ENCODE measurements around the gene ITGA2B. TPM values are rescaled to one million over a fixed set of nuclear protein-coding genes. Genes with fewer than 3 reads are reported as not detected.
A peak's percentile ranks its signal among the peaks of the same experiment; 100 is the strongest.

Gene ITGA2B
- total and polyA plus RNA-seq, 2 of the 4 experiments (the other 2 are of a cell fraction): under 0.01 to 0.26 TPM

GRCh38 chr17:44354582-44355561, 34.6 kb downstream of the ITGA2B start:
- Histone ChIP-seq H2BK5ac (ENCODE audit: low read depth, low read length, poor library complexity, severe bottlenecking) (no peak overlapping the region), H3K79me1 (ENCODE audit: low read depth in 1 of 2, low read length in 2 of 2) (peaks cover 0 to 6% of the 10 kb centered on the region in 2 experiments; a peak in 1 of 4 replicates), H3K4me2 (ENCODE audit: low read depth, low read length) (no peak overlapping the region), H4K91ac (ENCODE audit: insufficient read depth, low read depth, low read length) (no peak overlapping the region), H3K27ac (ENCODE audit: insufficient read depth, low read length) (no peak overlapping the region), H4K8ac (ENCODE audit: low read depth in 2 of 2, low read length in 2 of 2) (no peak overlapping the region), H4K5ac (ENCODE audit: low read depth, low read length) (no peak overlapping the region), H3K4ac (ENCODE audit: low read depth, low read length) (no peak overlapping the region), H3K27me3 (ENCODE audit: control insufficient read depth, insufficient read depth, low read length) (no peaks in the 10 kb centered on the region), H3K36me3 (ENCODE audit: control insufficient read depth, insufficient read depth, low read length) (peaks cover 39% of the 10 kb centered on the region), H3K4me1 (ENCODE audit: control insufficient read depth, insufficient read depth, low read length) (no peaks in the 10 kb centered on the region), H2BK15ac (ENCODE audit: low read depth, low read length) (no peak overlapping the region), H3K18ac (ENCODE audit: low read depth, low read length) (no peak overlapping the region), H2AFZ (replicated peaks; ENCODE audit: low read length, poor library complexity) (peak overlapping the region; percentile 32), H3K14ac (replicated peaks; ENCODE audit: low read depth, low read length) (no peak overlapping the region), H2BK20ac (ENCODE audit: low read depth, low read length) (no peak overlapping the region), H3K23ac (ENCODE audit: low read depth, low read length) (no peak overlapping the region), H2AK5ac (ENCODE audit: low read depth, low read length) (no peak overlapping the region), H4K20me1 (ENCODE audit: insufficient read depth, low read length) (peaks cover 8% of the 10 kb centered on the region; the same call in 1 of the 2 replicates), H2BK120ac (ENCODE audit: low read depth, low read length) (no peak overlapping the region), H3K4me3 (ENCODE audit: insufficient read depth, low read depth, low read length) (no peak overlapping the region), H3K56ac (ENCODE audit: extremely low read depth, insufficient read depth, low read length) (no peak overlapping the region), H3K9ac (ENCODE audit: low read depth, low read length) (no peak overlapping the region), H3K9me1 (ENCODE audit: insufficient read depth, low read length) (no peaks in the 10 kb centered on the region), H3K9me3 (ENCODE audit: control insufficient read depth, insufficient read depth, low read length) (no peaks in the 10 kb centered on the region), H2AK9ac (replicated peaks; ENCODE audit: low read depth, low read length, poor library complexity) (no peak overlapping the region)
- ATAC-seq (ENCODE audit: low read depth) (no peak), DNase-seq (no peak)
- dilution Hi-C loops (cut with HindIII; ENCODE audit: low sequenced_read_pairs, unreplicated experiment): no loop called here
- intact Hi-C loops (cut with micrococcal nuclease): no loop called here
- 80% methylated on average over 43 of the region's 77 CpGs; no CpG with 5 or more reads in 1 of the 2 experiments for WGBS, 2 experiments (ENCODE audit: extremely low coverage in 2 of 2, insufficient read length in 1 of 2)
- CTCF ChIA-PET: interaction anchor here (0.5 kb wide), 1 partner anchor 333 kb away, joined by 4 read pairs; no protein-coding TSS in a partner anchor
- BruUV-seq (replicated peaks): no TSS peak
- in situ Hi-C loops (cut with MboI; ENCODE audit: low sequenced_read_pairs): no loop called here
- POLR2A ChIA-PET (ENCODE audit: unreplicated experiment): no interaction called here
- TF ChIP-seq MAFK (IDR thresholded peaks at IDR 0.05; ENCODE audit: low read depth, low read length): no peak
- TF ChIP-seq USF2 (IDR thresholded peaks at IDR 0.05; ENCODE audit: low read depth, low read length): no peak
- no peak for TF ChIP-seq ELK1 (IDR thresholded peaks at IDR 0.05; ENCODE audit: borderline replicate concordance, low read depth, low read length)
- TF ChIP-seq CEBPB (IDR thresholded peaks at IDR 0.05; ENCODE audit: low read depth, low read length): no peak
- TF ChIP-seq MAZ (IDR thresholded peaks at IDR 0.05; ENCODE audit: borderline replicate concordance, low read depth, low read length): no peak
- TF ChIP-seq FOS (IDR thresholded peaks at IDR 0.05; ENCODE audit: low read depth, low read length): no peak
- TF ChIP-seq BHLHE40 (IDR thresholded peaks at IDR 0.05; ENCODE audit: low read depth, low read length): no peak
- TF ChIP-seq RFX5 (IDR thresholded peaks at IDR 0.05; ENCODE audit: low read depth, low read length): no peak
- TF ChIP-seq RCOR1 (IDR thresholded peaks at IDR 0.05; ENCODE audit: insufficient replicate concordance, low read length): no peak
- TF ChIP-seq CHD1 (IDR thresholded peaks at IDR 0.05; ENCODE audit: low read depth, low read length): no peak
- TF ChIP-seq MXI1 (IDR thresholded peaks at IDR 0.05; ENCODE audit: borderline replicate concordance, low read depth, low read length): no peak
- no peak for TF ChIP-seq POLR2A (IDR thresholded peaks at IDR 0.05; ENCODE audit: low read depth, low read length)
- TF ChIP-seq CTCF (conservative IDR thresholded peaks at IDR 0.05; ENCODE audit: low read depth, low read length): no peak; the same call in 1 of the 2 replicates
- TF ChIP-seq SMC3 (IDR thresholded peaks at IDR 0.05; ENCODE audit: low read depth, low read length): no peak
